ENCODE data around the gene GPR141.

GPR141 gene

GRCh38 chr7:37770838-37771237 lies 87.3 kb downstream of the GPR141 start:
- H3K9ac ChIP-seq (ENCODE audit: low read depth, low read length): no peak overlapping the region
- H3K4me1 ChIP-seq (ENCODE audit: control insufficient read depth, insufficient read depth, low read length): no peaks in the 10 kb centered on the region
- no peaks in the 10 kb centered on the region for H3K36me3 ChIP-seq (ENCODE audit: control insufficient read depth, insufficient read depth, low read length)
- H3K9me3 ChIP-seq (ENCODE audit: control insufficient read depth, insufficient read depth, low read length): no peaks in the 10 kb centered on the region
- H3K4me3 ChIP-seq (ENCODE audit: low read depth, low read length): no peak overlapping the region
- no peaks in the 10 kb centered on the region for H3K27me3 ChIP-seq (ENCODE audit: control insufficient read depth, insufficient read depth, low read length)

- no peaks in the 10 kb centered on the region for H3K27me3 ChIP-seq (ENCODE audit: control insufficient read depth, insufficient read depth, low read length)
- no peaks in the 10 kb centered on the region for H3K36me3 ChIP-seq (ENCODE audit: control insufficient read depth, insufficient read depth, low read length)
- H3K4me3 ChIP-seq (ENCODE audit: low read depth, low read length): no peak overlapping the region
Measured at GRCh38 chr7:37771342-37771741, 87.8 kb downstream of the GPR141 start.

GRCh38 chr7:37771801-37772200 lies 88.2 kb downstream of the GPR141 start:
- no peaks in the 10 kb centered on the region for H3K36me3 ChIP-seq (ENCODE audit: control insufficient read depth, insufficient read depth, low read length)
- H3K9ac ChIP-seq (ENCODE audit: low read depth, low read length): no peak overlapping the region
- H3K27me3 ChIP-seq (ENCODE audit: control insufficient read depth, insufficient read depth, low read length): no peaks in the 10 kb centered on the region
- H3K4me3 ChIP-seq (ENCODE audit: low read depth, low read length): no peak overlapping the region
- H3K9me3 ChIP-seq (ENCODE audit: control insufficient read depth, insufficient read depth, low read length): no peaks in the 10 kb centered on the region
- H3K4me1 ChIP-seq (ENCODE audit: control insufficient read depth, insufficient read depth, low read length): no peaks in the 10 kb centered on the region

More at GRCh38 chr7:37771342-37771741, 87.8 kb downstream of the GPR141 start:
- Histone ChIP-seq H3K9me3 (ENCODE audit: control insufficient read depth, insufficient read depth, low read length) (no peaks in the 10 kb centered on the region), H3K4me1 (ENCODE audit: control insufficient read depth, insufficient read depth, low read length) (no peaks in the 10 kb centered on the region), H3K9ac (ENCODE audit: low read depth, low read length) (no peak overlapping the region)

- Histone ChIP-seq H3K9ac (ENCODE audit: low read depth, low read length) (no peak overlapping the region), H3K4me3 (ENCODE audit: low read depth, low read length) (no peak overlapping the region), H3K4me1 (ENCODE audit: control insufficient read depth, insufficient read depth, low read length) (no peaks in the 10 kb centered on the region), H3K27me3 (ENCODE audit: control insufficient read depth, insufficient read depth, low read length) (no peaks in the 10 kb centered on the region), H3K9me3 (ENCODE audit: control insufficient read depth, insufficient read depth, low read length) (no peaks in the 10 kb centered on the region), H3K36me3 (ENCODE audit: control insufficient read depth, insufficient read depth, low read length) (no peaks in the 10 kb centered on the region)
Measured at GRCh38 chr7:37775921-37776320, 92.4 kb downstream of the GPR141 start.

GRCh38 chr7:37781156-37781555 lies 97.6 kb downstream of the GPR141 start:
- Histone ChIP-seq H3K9ac (ENCODE audit: low read depth, low read length) (no peak overlapping the region), H3K4me3 (ENCODE audit: low read depth, low read length) (no peak overlapping the region), H3K4me1 (ENCODE audit: control insufficient read depth, insufficient read depth, low read length) (no peaks in the 10 kb centered on the region), H3K9me3 (ENCODE audit: control insufficient read depth, insufficient read depth, low read length) (no peaks in the 10 kb centered on the region), H3K36me3 (ENCODE audit: control insufficient read depth, insufficient read depth, low read length) (no peaks in the 10 kb centered on the region), H3K27me3 (ENCODE audit: control insufficient read depth, insufficient read depth, low read length) (no peaks in the 10 kb centered on the region)

GRCh38 chr7:37782166-37782565 lies 98.6 kb downstream of the GPR141 start:
- Histone ChIP-seq H3K4me3 (ENCODE audit: low read depth, low read length) (no peak overlapping the region), H3K4me1 (ENCODE audit: control insufficient read depth, insufficient read depth, low read length) (no peaks in the 10 kb centered on the region), H3K9me3 (ENCODE audit: control insufficient read depth, insufficient read depth, low read length) (no peaks in the 10 kb centered on the region), H3K9ac (ENCODE audit: low read depth, low read length) (no peak overlapping the region), H3K27me3 (ENCODE audit: control insufficient read depth, insufficient read depth, low read length) (no peaks in the 10 kb centered on the region), H3K36me3 (ENCODE audit: control insufficient read depth, insufficient read depth, low read length) (no peaks in the 10 kb centered on the region)

- no peaks in the 10 kb centered on the region for H3K27me3 ChIP-seq (ENCODE audit: control insufficient read depth, insufficient read depth, low read length)
- no peaks in the 10 kb centered on the region for H3K4me1 ChIP-seq (ENCODE audit: control insufficient read depth, insufficient read depth, low read length)
- H3K4me3 ChIP-seq (ENCODE audit: low read depth, low read length): no peak overlapping the region
- no peaks in the 10 kb centered on the region for H3K36me3 ChIP-seq (ENCODE audit: control insufficient read depth, insufficient read depth, low read length)
- no peak overlapping the region for H3K9ac ChIP-seq (ENCODE audit: low read depth, low read length)
- no peaks in the 10 kb centered on the region for H3K9me3 ChIP-seq (ENCODE audit: control insufficient read depth, insufficient read depth, low read length)
Measured at GRCh38 chr7:37784015-37784414, 100.4 kb downstream of the GPR141 start.

GRCh38 chr7:37786741-37787569 lies 103.4 kb downstream of the GPR141 start:
- H3K4me3 ChIP-seq (ENCODE audit: low read depth, low read length): no peak overlapping the region
- H3K9ac ChIP-seq (ENCODE audit: low read depth, low read length): no peak overlapping the region
- no peaks in the 10 kb centered on the region for H3K27me3 ChIP-seq (ENCODE audit: control insufficient read depth, insufficient read depth, low read length)
- no peaks in the 10 kb centered on the region for H3K36me3 ChIP-seq (ENCODE audit: control insufficient read depth, insufficient read depth, low read length)
- no peaks in the 10 kb centered on the region for H3K9me3 ChIP-seq (ENCODE audit: control insufficient read depth, insufficient read depth, low read length)
- no peaks in the 10 kb centered on the region for H3K4me1 ChIP-seq (ENCODE audit: control insufficient read depth, insufficient read depth, low read length)
